Nucleus accumbens (tissue), 56 donors: ENCODE results near the gene MED1.
"Not testable (repeated sequence)": the region's sequence is repeated elsewhere in the genome, so short reads cannot be mapped to it uniquely, and the experiment has no call there.

Source experiments
- DNase-seq, 56 donors: peaks; one replicate each; lab custom pipeline; 2025; lab: John Stamatoyannopoulos, UW

The MED1 gene

DNA sequence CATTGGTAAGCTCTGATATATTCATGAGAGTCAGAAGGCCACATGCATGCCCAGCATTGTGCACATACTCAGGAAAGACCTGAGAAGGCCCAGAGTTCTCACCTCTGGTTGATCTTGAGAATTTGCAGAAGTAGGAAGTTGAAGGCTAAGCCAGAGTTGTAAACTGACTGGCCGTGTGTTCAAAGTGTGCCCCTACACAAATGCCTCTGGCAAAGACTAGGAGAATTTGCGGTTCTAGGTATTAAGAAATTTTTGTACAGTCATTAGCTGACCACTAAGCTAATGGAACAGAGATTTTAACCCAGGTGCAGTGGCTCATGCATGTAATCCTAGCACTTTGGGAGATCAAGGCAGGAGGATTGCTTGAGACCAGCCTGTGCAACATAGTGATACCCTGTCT lies 74.6 kb downstream of the MED1 start:
- no peak for DNase-seq

GRCh38 chr17:39367805-39368204 lies 83.3 kb downstream of the MED1 start:
- not testable (repeated sequence) for DNase-seq

GRCh38 chr17:39365872-39366271 lies 85.2 kb downstream of the MED1 start:
- no peak for DNase-seq

GRCh38 chr17:39365242-39365641 lies 85.8 kb downstream of the MED1 start:
- DNase-seq, result no peak

GRCh38 chr17:39364236-39365025 lies 86.6 kb downstream of the MED1 start:
- no peak for DNase-seq

DNA sequence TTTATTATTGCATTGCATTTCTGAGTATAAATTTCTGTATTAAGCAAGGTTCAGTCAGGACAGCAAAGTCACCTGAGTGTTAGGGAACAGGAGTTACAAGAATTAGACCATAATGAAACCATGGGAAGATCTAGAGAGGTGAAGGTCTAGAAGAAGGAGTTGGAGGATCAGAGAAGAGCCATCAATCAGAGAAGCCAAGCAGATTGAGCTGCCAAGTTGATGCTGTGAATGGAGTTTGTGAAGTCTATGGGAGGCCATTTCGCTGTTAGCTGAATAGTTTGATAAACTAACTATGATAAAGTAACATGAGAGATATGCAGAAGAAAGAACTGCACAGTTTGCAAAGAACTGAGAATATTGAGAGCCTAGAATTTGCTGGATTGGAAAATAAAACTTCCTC lies 90.0 kb downstream of the MED1 start:
- DNase-seq, result no peak

DNA sequence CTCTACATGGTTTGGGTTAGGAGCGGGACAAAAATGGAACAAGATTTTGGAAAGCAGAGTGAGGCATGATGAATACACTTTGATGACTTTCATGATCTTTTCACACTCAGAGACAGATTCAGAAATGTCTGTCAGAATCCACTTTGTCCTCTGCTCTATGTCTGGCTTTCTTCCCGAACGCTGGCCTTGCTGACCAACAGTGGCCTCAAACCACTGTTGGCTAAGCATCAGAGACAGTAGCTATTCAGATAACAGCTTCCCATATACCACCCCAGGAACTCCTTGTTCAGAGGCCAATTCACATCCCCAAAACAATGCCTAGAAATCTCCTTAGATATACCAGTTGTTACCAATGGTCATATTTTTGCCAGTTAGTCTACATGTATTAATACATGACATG lies 90.5 kb downstream of the MED1 start:
- peak in 23 of 56 donors; percentile 2 to 36 (median 13) for DNase-seq

DNA sequence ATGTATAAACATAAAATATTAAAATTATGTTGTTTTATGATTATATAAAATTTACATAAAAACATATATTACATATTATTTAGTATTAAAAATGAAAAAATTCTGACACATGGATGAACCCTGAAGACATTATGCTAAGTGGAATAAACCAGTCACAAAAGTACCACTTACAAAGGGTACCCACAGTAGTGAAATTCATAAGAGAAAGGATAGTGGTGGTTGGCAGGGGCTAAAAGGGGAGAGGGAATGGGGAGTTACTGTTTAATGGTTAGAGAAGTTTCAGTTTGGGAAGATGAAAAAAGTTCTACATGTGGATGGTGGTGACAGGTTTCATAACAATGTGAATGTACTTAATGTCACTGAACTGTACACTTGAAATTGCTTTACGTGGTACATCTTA lies 91.1 kb downstream of the MED1 start:
- DNase-seq, result no peak

DNA sequence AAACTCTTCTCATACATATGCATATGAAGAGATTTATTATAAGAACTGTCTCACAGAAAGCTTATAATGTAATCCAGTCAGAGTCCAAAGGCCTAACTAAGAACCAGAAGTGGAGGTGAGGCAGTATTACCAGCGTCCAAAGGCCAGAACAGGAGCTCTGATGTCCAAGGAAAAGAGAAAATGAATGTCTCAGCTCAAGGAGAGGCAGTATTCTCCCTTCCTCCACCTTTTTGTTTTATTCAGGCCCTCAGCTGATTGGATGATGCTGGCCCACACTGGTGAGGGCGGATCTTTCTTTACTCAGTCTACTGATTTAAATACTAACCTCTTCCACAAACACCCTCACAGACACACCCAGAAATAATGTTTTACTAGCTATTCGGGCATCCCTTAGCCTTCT lies 93.1 kb downstream of the MED1 start:
- DNase-seq, result no peak

DNA sequence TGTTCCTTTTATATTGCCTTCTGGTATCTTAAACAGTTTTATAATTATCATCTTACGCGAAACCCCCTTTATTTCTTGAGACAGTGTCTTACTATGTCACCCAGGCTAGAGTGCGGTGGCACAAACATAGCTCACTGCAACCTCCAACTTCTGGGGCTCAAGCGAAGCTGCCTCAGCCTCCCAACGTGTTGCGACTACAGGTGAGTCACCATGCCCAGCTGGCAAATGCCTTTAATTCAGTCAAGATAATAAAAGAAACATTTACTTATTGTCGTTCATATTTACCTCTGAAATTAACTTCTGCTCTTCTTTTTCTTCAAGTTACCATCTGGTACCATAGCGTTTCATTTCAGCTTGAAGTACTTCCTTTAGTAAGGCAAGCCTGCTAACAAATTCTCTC lies 93.6 kb downstream of the MED1 start:
- DNase-seq, result peak in 1 of 56 donors; percentile 5
